CD8-positive, alpha-beta memory T cell (primary cell): ENCODE measurements around the gene AFF1. TPM values are rescaled to one million over a fixed set of nuclear protein-coding genes. Genes with fewer than 3 reads are reported as not detected.

Experiments used
- CTCF ChIA-PET: fragments of 350-600 bp; sonication (Branson Sonifier 250); formaldehyde crosslinking; loops from one replicate; lab custom pipeline; 2021; ENCODE audit warnings: antibody characterized with exemption; lab: Charles Lee
- POLR2A ChIA-PET: fragments of 350-600 bp; sonication (Branson Sonifier 250); formaldehyde crosslinking; loops from one replicate; lab custom pipeline; 2021; ENCODE audit warnings: antibody characterized with exemption; lab: Charles Lee
- DNase-seq, 5 donors: peaks; one replicate each; pipeline versions ENCODE4 v3.0.0 to v3.0.0-alpha.2; 2020 to 2022; ENCODE audit warnings: mixed read lengths in 1 of 5
- H3K27ac ChIP-seq: one replicate; pipeline ENCODE4 v1.7.0; 2013; ENCODE audit warnings: low read depth, mild to moderate bottlenecking, low read length, moderate library complexity
- H3K27me3 ChIP-seq: 2 replicates; pipeline ENCODE4 v1.7.0; 2013; ENCODE audit warnings: low read length, mild to moderate bottlenecking; ENCODE audit not compliant: insufficient read depth, poor library complexity, severe bottlenecking
- H3K36me3 ChIP-seq: 2 replicates; pipeline ENCODE4 v1.7.0; 2013; ENCODE audit warnings: mild to moderate bottlenecking, low read length, moderate library complexity; ENCODE audit not compliant: insufficient read depth
- H3K4me1 ChIP-seq: 2 replicates; pipeline ENCODE4 v1.7.0; 2013; ENCODE audit warnings: mild to moderate bottlenecking, low read length, moderate library complexity; ENCODE audit not compliant: insufficient read depth
- H3K4me3 ChIP-seq: 2 replicates; pipeline ENCODE4 v1.7.0; 2013; ENCODE audit warnings: mild to moderate bottlenecking, low read length
- H3K9me3 ChIP-seq: 2 replicates; pipeline ENCODE4 v1.7.0; 2013; ENCODE audit warnings: mild to moderate bottlenecking, low read length
- H3K27ac Mint-ChIP-seq, 8 donors: one replicate each; pipeline ENCODE4 v1.8.0; 2020 to 2021; ENCODE audit warnings: mixed read lengths in 8 of 8, mild to moderate bottlenecking in 6 of 8, inconsistent platforms in 3 of 8, moderate library complexity in 3 of 8
- H3K27me3 Mint-ChIP-seq, 2 donors: one replicate each; pipeline ENCODE4 v1.8.0; 2020 to 2021; ENCODE audit warnings: mixed read lengths in 2 of 2, mild to moderate bottlenecking in 1 of 2, moderate library complexity in 1 of 2
- H3K36me3 Mint-ChIP-seq, 3 donors: one replicate each; pipeline ENCODE4 v1.8.0; 2020 to 2021; ENCODE audit warnings: mixed read lengths in 3 of 3, inconsistent platforms in 1 of 3, mild to moderate bottlenecking in 1 of 3
- H3K4me1 Mint-ChIP-seq, 3 donors: one replicate each; pipeline ENCODE4 v1.8.0; 2020 to 2021; ENCODE audit warnings: mixed read lengths in 3 of 3, inconsistent platforms in 1 of 3, mild to moderate bottlenecking in 1 of 3
- H3K4me3 Mint-ChIP-seq, 7 donors: one replicate each; pipeline ENCODE4 v1.8.0; 2020 to 2021; ENCODE audit warnings: mixed read lengths in 7 of 7, mild to moderate bottlenecking in 6 of 7, moderate library complexity in 4 of 7, inconsistent platforms in 2 of 7
- H3K9me3 Mint-ChIP-seq, 5 donors: one replicate each; pipeline ENCODE4 v1.8.0; 2020 to 2022; ENCODE audit warnings: mixed read lengths in 5 of 5, mild to moderate bottlenecking in 3 of 5, moderate library complexity in 2 of 5, inconsistent platforms in 1 of 5
- polyA plus RNA-seq: library from polyadenylated mRNA; unstranded; fragments of 300-500 nt; fragmentation: Illumina TruSeq; gene quantifications from one replicate; pipeline ENCODE4 v1.2.3, GENCODE V29; 2021
- total RNA-seq, 2 experiments: library from RNA; stranded (reverse); gene quantifications; one replicate each; pipeline ENCODE4 v1.2.3, GENCODE V29; 2021

Gene AFF1
- total and polyA plus RNA-seq, 3 experiments from 2014 or later, result 20.9 to 32.9 (median 29.7) TPM

GRCh38 chr4:87121341-87122065, 186.7 kb downstream of the AFF1 start:
- H3K36me3 ChIP-seq, result peaks cover 22% of the 10 kb centered on the region
- Mint-ChIP-seq H3K4me3 (no peak overlapping the region), H3K4me1 (peaks cover 23 to 33% (median 31%) of the 10 kb centered on the region in 3 donors), H3K9me3 (no peaks in the 10 kb centered on the region), H3K27ac (peak overlapping the region in 6 of 8 donors; percentile 25 to 84 (median 70)), H3K27me3 (no peaks in the 10 kb centered on the region), H3K36me3 (peaks cover 11 to 81% (median 27%) of the 10 kb centered on the region in 3 donors)
- H3K27ac ChIP-seq, result no peak overlapping the region
- CTCF ChIA-PET, result interaction anchor here (1.3 to 1.5 kb wide), 2 partner anchors 187 to 199 kb away, joined by 3 read pairs; partner anchors contain the start of gene AFF1
- no peak for DNase-seq
- POLR2A ChIA-PET, result no interaction called here
- no peaks in the 10 kb centered on the region for H3K9me3 ChIP-seq
- H3K4me3 ChIP-seq, result no peak overlapping the region
- H3K4me1 ChIP-seq, result no peaks in the 10 kb centered on the region
- no peaks in the 10 kb centered on the region for H3K27me3 ChIP-seq

GRCh38 chr4:87122252-87122651, 187.4 kb downstream of the AFF1 start:
- H3K4me3 Mint-ChIP-seq, result no peak overlapping the region
- no peaks in the 10 kb centered on the region for H3K4me1 ChIP-seq
- H3K27ac ChIP-seq, result no peak overlapping the region
- H3K9me3 ChIP-seq, result no peaks in the 10 kb centered on the region
- H3K4me1 Mint-ChIP-seq, result peaks cover 23 to 33% (median 31%) of the 10 kb centered on the region in 3 donors
- peaks cover 15 to 79% (median 30%) of the 10 kb centered on the region in 3 donors for H3K36me3 Mint-ChIP-seq
- no peaks in the 10 kb centered on the region for H3K27me3 Mint-ChIP-seq
- peaks cover 16% of the 10 kb centered on the region for H3K36me3 ChIP-seq
- DNase-seq, result no peak
- no peak overlapping the region for H3K27ac Mint-ChIP-seq
- no peaks in the 10 kb centered on the region for H3K27me3 ChIP-seq
- no peak overlapping the region for H3K4me3 ChIP-seq
- H3K9me3 Mint-ChIP-seq, result no peaks in the 10 kb centered on the region
- ChIA-PET CTCF (interaction anchor here (0.6 to 1.5 kb wide), 3 partner anchors 188 to 1663 kb away, joined by 3 to 4 read pairs (median 3); partner anchors contain the start of gene AFF1), POLR2A (no interaction called here)

GRCh38 chr4:87126056-87126455, 191.2 kb downstream of the AFF1 start:
- no peak overlapping the region for H3K4me3 ChIP-seq
- no peak for DNase-seq
- Mint-ChIP-seq H3K9me3 (no peaks in the 10 kb centered on the region), H3K27ac (peak overlapping the region in 3 of 8 donors; percentile 40 to 95 (median 45)), H3K4me1 (peaks cover 13 to 16% (median 15%) of the 10 kb centered on the region in 3 donors), H3K4me3 (no peak overlapping the region), H3K27me3 (no peaks in the 10 kb centered on the region), H3K36me3 (peaks cover 19 to 80% (median 33%) of the 10 kb centered on the region in 3 donors)
- ChIA-PET POLR2A (no interaction called here), CTCF (no interaction called here)
- peaks cover 42% of the 10 kb centered on the region for H3K36me3 ChIP-seq
- no peak overlapping the region for H3K27ac ChIP-seq
- no peaks in the 10 kb centered on the region for H3K9me3 ChIP-seq
- H3K27me3 ChIP-seq, result no peaks in the 10 kb centered on the region
- no peaks in the 10 kb centered on the region for H3K4me1 ChIP-seq

- Mint-ChIP-seq H3K4me3 (no peak overlapping the region), H3K4me1 (peaks cover 0 to 4% (median 0%) of the 10 kb centered on the region in 3 donors), H3K27me3 (no peaks in the 10 kb centered on the region), H3K9me3 (no peaks in the 10 kb centered on the region), H3K27ac (peak overlapping the region in 1 of 8 donors; percentile 69), H3K36me3 (peaks cover 19 to 87% (median 36%) of the 10 kb centered on the region in 3 donors)
- H3K4me1 ChIP-seq, result no peaks in the 10 kb centered on the region
- no peak overlapping the region for H3K27ac ChIP-seq
- no peaks in the 10 kb centered on the region for H3K9me3 ChIP-seq
- CTCF ChIA-PET, result no interaction called here
- POLR2A ChIA-PET, result no interaction called here
- H3K27me3 ChIP-seq, result no peaks in the 10 kb centered on the region
- H3K4me3 ChIP-seq, result no peak overlapping the region
- peaks cover 43% of the 10 kb centered on the region for H3K36me3 ChIP-seq
- no peak for DNase-seq
Measured at GRCh38 chr4:87128006-87128705, 193.3 kb downstream of the AFF1 start.

DNA sequence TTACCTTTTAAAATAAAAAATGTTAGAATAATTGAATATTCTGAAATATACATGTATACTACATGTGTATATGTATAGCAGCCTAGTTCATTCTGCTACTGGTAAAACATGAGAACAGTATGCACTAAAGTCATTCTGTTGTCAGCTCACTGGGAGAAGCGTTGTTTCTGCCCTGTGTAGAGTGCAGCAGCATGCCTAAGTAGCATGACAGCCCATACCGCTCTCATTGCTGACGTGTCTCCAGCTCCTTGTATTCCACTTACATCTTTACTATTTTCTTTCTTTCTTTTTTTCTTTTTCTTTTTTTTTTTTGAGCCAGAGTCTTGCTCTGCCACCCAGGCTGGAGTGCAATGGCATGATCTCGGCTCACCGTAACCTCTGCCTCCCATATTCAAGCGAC, 194.9 kb downstream of the AFF1 start:
- Mint-ChIP-seq H3K27ac (no peak overlapping the region), H3K27me3 (no peaks in the 10 kb centered on the region), H3K4me3 (no peak overlapping the region), H3K9me3 (no peaks in the 10 kb centered on the region), H3K4me1 (peaks cover 0 to 2% (median 0%) of the 10 kb centered on the region in 3 donors), H3K36me3 (peaks cover 19 to 92% (median 46%) of the 10 kb centered on the region in 3 donors)
- DNase-seq, result no peak
- no peaks in the 10 kb centered on the region for H3K27me3 ChIP-seq
- H3K4me1 ChIP-seq, result no peaks in the 10 kb centered on the region
- peaks cover 43% of the 10 kb centered on the region for H3K36me3 ChIP-seq
- no peaks in the 10 kb centered on the region for H3K9me3 ChIP-seq
- POLR2A ChIA-PET, result no interaction called here
- H3K27ac ChIP-seq, result no peak overlapping the region
- CTCF ChIA-PET, result interaction anchor here (0.8 kb wide), 1 partner anchor 207 kb away, joined by 3 read pairs; no protein-coding TSS in a partner anchor
- no peak overlapping the region for H3K4me3 ChIP-seq

GRCh38 chr4:87130985-87131703, 196.3 kb downstream of the AFF1 start:
- H3K4me1 ChIP-seq, result no peaks in the 10 kb centered on the region
- no peak overlapping the region for H3K4me3 ChIP-seq
- no peaks in the 10 kb centered on the region for H3K9me3 Mint-ChIP-seq
- H3K27ac ChIP-seq, result no peak overlapping the region
- ChIA-PET POLR2A (no interaction called here), CTCF (no interaction called here)
- DNase-seq, result no peak
- peaks cover 31% of the 10 kb centered on the region for H3K36me3 ChIP-seq
- H3K27me3 Mint-ChIP-seq, result no peaks in the 10 kb centered on the region
- peak overlapping the region in 1 of 8 donors; percentile 64 for H3K27ac Mint-ChIP-seq
- H3K27me3 ChIP-seq, result no peaks in the 10 kb centered on the region
- no peaks in the 10 kb centered on the region for H3K4me1 Mint-ChIP-seq
- H3K4me3 Mint-ChIP-seq, result no peak overlapping the region
- H3K36me3 Mint-ChIP-seq, result peaks cover 10 to 92% (median 43%) of the 10 kb centered on the region in 3 donors
- no peaks in the 10 kb centered on the region for H3K9me3 ChIP-seq

DNA sequence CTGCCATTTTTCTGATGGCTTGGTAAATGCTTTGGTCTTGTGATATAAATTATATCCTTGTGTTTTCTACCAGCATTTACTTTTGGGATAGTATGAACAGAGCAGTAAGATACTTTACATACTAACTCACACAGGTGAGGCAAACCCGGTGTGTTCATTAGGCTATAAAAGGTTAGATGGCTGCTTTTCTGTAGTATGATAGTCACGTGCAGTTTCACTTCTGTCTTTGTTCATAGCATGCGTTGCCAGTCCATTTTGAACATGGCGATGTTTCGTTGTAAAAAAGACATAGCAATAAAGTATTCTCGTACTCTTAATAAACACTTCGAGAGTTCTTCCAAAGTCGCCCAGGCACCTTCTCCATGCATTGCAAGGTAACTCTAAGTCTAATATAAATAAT, 197.2 kb downstream of the AFF1 start:
- no peaks in the 10 kb centered on the region for H3K9me3 ChIP-seq
- Mint-ChIP-seq H3K4me1 (no peaks in the 10 kb centered on the region), H3K36me3 (peaks cover 5 to 92% (median 41%) of the 10 kb centered on the region in 3 donors), H3K4me3 (no peak overlapping the region), H3K9me3 (no peaks in the 10 kb centered on the region), H3K27me3 (no peaks in the 10 kb centered on the region), H3K27ac (no peak overlapping the region)
- ChIA-PET CTCF (no interaction called here), POLR2A (no interaction called here)
- H3K4me1 ChIP-seq, result no peaks in the 10 kb centered on the region
- H3K27me3 ChIP-seq, result no peaks in the 10 kb centered on the region
- no peak for DNase-seq
- no peak overlapping the region for H3K4me3 ChIP-seq
- H3K27ac ChIP-seq, result no peak overlapping the region
- peaks cover 32% of the 10 kb centered on the region for H3K36me3 ChIP-seq
